GM19372 (cell line): ENCODE measurements around the gene TNS3.

Experiments used
- ATAC-seq: cut with Tn5 transposase; IDR thresholded peaks from one replicate; pipeline ENCODE4 v1.9.1; 2021; ENCODE audit warnings: mild to moderate bottlenecking, low read depth, moderate library complexity; ENCODE audit not compliant: unreplicated experiment

TNS3 gene

DNA sequence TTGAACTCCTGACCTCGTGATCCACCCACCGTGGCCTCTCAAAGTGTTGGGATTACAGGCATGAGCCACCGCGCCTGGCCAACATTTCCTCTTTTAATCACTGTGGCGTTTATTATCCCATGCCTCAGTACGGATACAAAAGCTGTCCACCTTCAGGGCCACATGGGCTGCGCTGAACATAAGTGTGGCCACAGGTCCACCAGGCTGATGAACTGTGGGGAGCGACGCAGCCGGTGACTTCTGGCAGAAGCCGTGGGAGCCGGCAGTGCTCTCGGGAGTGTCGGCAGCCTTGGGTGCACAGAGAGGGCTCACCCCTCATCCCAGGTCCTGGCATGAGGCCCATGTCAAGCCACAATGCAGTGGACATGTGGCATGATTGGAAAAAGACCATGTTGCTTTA lies 223.6 kb downstream of the TNS3 start:
- ATAC-seq, result no peak

DNA sequence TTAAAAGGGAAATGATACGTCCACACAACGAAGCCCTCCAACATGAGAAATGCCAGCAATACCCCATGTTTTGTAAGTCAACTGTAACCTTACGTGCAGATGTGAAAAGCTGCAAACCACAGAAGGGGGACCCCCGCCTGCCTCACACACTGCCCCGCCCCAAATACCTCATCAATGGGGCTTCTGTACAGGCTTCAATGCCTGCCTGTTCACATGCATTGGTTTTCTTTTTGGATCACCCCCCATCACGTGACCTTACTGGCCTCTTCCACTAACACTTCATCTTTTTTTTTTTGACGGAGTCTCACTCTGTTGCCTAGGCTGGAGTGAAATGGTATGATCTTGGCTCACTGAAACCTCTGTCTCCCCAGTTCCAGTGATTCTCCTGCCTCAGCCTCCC lies 224.0 kb downstream of the TNS3 start:
- ATAC-seq, result no peak

- no peak for ATAC-seq
Measured at GRCh38 chr7:47357361-47357760, 224.6 kb downstream of the TNS3 start.

DNA sequence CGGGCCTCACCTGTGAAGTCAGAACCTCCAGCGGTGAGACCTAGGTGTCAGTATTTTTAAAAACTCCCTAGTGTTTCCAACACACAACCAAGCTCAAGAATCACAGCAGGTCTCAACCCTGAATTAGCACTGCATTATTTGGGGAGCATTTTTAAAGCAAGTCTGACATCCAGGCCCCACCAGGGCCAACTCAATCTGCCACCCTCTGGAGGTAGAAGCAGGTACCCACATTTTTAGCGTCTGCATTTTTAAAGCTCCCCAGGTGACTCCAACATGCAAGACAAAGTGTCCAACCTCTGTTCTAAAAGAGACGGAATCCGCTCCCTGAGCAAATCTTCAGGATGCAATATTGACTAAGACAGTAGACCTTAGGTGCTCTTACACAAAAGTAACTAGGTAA lies 225.7 kb downstream of the TNS3 start:
- no peak for ATAC-seq

DNA sequence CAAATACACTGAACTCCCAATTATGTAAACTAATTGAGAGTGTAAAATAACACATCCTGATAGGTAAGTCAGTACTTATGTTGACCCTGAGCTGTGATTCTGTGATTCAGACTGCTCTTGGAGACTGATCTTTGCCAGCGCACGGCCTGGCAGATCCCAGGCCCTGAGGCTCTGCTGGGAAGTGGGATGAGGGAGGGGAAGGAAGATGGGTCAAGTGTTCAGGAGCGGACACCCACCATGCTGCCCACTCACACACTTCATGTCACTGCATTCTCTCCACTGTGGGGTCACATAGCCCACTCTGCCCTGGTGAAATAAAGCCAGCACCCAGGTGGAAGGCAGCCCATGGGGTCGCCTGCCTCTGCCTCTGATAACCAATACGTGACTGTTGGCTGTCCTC lies 226.2 kb downstream of the TNS3 start:
- no peak for ATAC-seq

- no peak for ATAC-seq
Measured at GRCh38 chr7:47354831-47355541, 226.9 kb downstream of the TNS3 start.

DNA sequence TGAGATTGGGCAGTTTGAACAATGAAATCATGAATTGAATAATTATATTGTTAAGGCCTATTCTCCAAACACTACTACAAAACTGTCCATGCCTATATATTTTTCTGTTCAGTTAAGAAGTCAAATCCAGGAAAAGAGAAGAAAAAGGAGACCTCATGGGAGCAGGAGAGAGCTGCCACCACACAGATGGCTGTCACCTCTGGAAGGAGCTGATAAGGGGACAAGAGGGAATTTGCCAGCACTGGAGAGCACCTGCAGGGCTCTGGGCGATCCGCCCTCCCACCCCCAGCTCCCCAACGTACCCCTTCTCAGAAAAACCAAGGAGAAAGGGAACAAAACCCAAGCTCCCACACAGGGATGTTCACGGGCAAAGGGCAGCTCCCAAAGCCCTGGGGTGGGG lies 227.8 kb downstream of the TNS3 start:
- no peak for ATAC-seq

- no peak for ATAC-seq
Measured at GRCh38 chr7:47352394-47352968, 229.4 kb downstream of the TNS3 start.

DNA sequence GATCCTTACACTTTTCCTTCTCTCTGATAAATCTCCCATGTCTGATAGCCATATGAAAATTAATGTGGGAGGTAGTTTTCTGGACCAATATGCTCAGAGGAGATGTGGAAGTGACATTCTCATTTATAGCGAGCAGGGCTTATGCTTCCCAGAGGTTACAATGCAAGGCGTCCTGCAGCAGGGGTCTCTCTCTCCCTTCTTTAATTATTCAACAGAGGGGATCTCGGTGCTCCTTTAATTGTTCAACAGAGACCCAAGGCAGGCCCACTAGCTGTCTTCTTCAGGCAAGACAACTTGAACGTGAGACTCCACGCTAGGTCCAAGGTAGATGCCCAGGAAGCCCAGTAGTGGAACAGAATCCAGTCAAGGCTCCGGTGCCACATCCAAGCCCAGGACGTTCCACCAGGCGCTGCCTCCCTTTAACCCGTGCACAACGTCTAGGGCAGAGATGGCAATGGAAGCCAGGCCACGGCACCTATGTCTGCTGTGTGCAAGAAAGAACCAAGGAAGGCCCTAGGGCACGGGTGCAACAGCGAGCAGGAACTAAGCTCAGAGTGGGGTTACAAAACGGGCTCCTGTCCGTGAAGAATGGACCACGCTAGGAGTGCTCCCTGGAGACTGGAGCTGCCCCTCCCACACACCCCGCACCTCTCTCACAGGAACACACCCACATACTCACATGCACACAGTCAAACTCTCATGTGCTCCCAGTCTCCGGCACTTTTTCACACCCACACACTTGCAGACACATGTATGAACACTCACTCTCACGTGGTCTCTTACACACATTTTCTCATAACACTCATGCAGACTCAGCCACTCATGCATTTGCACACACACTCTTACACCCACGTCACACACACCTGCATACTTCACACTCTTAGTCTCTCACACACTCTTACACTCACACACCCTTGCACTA lies 230.4 kb downstream of the TNS3 start:
- no peak for ATAC-seq

GRCh38 chr7:47350425-47350824 lies 231.5 kb downstream of the TNS3 start:
- no peak for ATAC-seq

DNA sequence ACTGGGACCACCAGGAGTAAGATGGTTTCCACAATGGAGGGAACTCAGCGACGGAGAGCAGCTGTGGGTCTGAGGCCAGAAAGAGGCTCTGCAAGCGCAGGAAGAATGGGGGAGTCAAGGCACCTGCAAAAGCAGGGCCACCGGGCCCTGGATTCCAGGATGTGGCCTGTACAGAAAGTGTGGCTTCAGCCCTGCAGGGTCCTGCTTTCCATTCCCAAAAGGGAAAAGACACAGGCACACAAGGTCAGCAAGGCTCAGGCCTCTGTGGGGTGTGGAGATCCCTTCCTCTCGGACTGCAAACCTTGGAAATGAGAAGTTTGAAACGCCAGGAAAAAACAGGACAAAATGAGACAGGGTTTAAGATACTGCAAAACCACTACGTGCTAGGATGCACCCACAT lies 232.5 kb downstream of the TNS3 start:
- no peak for ATAC-seq

DNA sequence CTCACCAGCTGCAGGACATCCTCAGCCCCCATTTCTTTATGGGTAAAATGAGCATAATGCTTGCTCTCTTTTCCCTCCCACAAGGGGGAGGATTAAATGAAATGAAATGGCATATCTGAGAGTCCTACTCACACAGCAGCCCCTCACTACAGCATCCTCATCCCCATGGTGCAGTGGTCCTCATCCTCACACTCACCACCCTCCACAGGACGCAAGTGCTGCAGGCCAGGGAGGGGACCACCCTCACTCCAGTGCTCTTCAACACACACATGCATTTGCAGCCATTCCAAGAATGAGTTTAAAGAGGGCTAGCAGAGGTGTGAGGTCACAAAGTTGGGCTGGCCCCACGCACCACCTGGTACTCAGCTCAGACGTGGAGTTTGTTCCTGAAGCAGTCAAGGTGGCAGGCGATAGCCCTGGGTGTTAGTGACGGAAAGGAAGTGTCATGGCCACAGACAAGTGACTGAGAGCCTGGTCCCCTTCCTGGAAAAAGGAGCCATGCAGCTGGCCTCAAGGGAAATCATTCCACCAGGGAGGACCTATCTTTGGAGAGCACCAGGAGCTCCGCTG lies 234.0 kb downstream of the TNS3 start:
- no peak for ATAC-seq

- no peak for ATAC-seq
Measured at GRCh38 chr7:47347346-47347745, 234.6 kb downstream of the TNS3 start.

- ATAC-seq, result no peak
Measured at GRCh38 chr7:47346377-47346914, 235.5 kb downstream of the TNS3 start.

GRCh38 chr7:47345857-47346298 lies 236.0 kb downstream of the TNS3 start:
- ATAC-seq, result no peak

DNA sequence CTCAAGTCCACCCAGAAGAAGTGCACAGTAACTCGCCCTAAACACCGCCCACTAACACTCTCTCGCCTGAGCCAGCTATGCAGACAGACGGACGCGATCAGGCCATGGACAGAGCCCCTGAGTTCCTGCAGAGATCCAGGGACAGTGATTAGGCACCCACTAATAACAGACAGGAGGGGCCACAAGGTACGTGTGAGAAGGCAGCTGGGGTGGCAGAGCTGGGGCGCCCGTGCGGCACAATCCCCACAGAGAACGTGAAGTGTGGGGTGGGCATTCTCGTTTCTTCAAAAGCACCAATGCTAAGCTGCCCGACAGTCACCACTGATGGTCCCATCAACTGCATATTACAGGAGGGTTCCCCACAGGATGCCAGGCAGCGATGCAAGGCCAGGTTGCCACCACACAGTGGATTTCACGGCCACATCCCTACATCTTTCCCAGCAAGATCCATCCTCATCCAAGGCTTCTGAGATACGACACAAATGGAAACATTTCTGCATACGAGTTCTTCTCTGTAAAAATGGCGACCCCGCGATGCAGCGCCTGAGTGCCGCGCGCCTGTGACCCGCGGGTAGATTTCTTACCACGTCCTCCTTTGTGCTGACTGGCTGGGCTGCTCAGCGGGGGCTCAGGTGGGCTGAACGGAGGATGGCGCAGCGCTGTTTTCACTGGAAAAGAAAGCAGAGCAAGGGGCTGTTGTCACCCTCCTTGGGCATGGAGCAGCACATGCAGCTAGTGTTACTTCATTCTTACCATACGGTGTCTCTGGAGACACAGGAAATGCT lies 237.5 kb downstream of the TNS3 start:
- no peak for ATAC-seq

- no peak for ATAC-seq
Measured at GRCh38 chr7:47343061-47343455, 238.9 kb downstream of the TNS3 start.

GRCh38 chr7:47342296-47343060 lies 239.4 kb downstream of the TNS3 start:
- no peak for ATAC-seq

GRCh38 chr7:47340517-47340916 lies 241.4 kb downstream of the TNS3 start:
- no peak for ATAC-seq
